ENCODE results near the gene CSNK1G3. TPM values are rescaled to one million over a fixed set of nuclear protein-coding genes. Genes with fewer than 3 reads are reported as not detected.

Gene CSNK1G3
- total RNA-seq, 2 donors from 2014 or later: 27.1 to 28.6 TPM

DNA sequence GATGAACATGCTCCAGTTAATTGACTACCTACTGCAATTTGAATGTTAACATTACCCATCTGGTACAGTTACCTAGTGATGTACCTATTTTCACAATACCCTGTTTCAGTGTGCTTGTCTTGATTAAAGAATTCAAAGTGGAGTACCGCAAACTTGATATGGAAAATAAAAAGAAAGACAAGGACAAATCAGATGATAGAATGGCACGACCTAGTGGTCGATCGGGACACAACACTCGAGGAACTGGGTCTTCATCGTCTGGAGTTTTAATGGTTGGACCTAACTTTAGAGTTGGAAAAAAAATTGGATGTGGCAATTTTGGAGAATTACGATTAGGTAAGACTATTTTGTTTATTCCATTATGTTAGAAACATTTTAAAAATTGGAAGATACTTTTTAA is 33.5 kb downstream of the CSNK1G3 start:
- intact Hi-C loops (cut with DNase I): no loop called here
- DNase-seq (no peak), ATAC-seq (no peak)

DNA sequence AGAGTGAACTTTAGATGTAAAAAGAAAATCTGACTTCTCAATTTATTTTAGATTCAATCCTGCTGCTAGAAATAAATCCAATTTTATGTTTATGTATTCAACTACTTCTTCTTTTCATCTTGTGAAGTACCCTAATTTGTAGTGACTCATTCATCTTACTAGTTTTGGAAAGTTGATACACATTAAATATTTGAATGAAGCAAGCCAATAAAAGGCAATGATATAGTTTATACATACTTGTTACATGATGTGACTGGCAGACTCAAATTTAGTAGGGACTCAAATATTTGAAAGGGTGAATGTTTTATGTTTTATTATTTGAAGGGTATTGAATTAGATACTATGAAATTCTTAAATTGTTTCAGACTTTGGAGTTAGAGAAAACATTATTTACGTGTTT is 34.7 kb downstream of the CSNK1G3 start:
- no peak for ATAC-seq
- intact Hi-C loops (cut with DNase I): no loop called here
- no peak for DNase-seq

DNA sequence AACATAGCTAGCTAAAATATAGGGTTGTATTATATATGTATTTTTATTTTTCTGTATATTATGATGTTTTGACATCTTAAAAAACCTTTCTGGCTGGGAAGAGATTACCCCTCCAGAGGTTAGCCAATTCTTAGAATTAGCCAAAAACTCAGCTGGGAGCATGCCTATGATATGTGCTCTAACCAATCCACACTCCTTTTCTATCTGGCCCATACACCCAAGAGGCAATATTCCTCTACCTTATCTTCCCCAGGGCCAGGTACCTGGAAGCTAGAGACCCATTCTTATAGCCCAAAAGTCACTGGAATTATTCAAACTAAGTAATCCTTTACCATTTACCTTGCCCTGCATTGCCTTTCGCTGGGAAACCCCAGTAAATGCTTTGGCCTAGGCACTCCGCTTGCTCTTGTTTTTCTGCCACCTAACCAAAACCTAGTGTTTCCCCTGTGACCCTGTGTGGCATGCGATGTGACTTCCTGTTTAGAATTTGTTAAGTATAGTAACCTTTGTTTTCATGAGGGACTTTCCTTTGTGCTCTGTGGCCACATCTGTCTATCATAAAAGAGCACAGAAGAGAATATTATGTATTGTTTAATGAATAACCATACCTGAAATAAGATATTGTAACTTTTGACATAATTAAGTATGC is 37.4 kb downstream of the CSNK1G3 start:
- ATAC-seq (no peak), DNase-seq (no peak)
- intact Hi-C loops (cut with DNase I): no loop called here

DNA sequence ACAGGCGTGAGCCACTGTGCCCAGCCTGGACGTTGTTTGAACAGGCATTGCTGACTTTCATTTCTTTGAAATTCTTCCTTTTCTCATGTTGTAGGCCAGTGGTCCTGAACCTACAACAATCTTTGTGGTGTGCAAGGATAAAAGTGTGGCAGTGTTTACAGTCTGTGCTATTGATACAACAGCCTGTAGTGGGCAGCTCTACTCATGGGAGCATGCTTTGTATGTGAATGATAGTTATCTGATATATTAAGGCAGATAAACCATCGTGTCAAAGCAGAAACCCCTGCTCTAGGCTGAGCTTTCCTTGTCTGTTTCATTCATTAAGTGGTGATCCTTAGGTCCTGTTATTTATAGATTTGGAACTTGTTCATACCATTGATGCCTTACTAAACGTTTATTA is 42.6 kb downstream of the CSNK1G3 start:
- DNase-seq (no peak), ATAC-seq (no peak)
- intact Hi-C loops (cut with DNase I): no loop called here

DNA sequence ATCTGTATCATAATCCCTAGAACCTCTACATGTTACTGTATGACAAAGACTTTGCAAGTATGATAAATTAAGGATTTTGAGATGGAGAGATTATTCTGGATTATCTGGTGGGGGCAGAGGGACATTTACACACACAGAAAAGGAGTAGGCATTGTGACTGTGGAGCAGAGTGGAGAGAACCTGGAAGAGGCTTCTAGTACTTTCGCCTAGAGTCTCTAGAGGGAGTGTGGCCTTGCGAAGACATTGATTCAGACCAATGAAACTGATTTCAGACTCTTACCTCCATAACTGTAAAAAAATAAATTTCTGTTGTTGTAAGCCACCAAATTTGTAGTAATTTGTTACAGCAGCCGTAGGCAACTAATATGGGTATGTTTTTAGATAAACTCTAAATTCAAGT is 45.9 kb downstream of the CSNK1G3 start:
- intact Hi-C loops (cut with DNase I): no loop called here
- no peak for DNase-seq
- no peak for ATAC-seq

DNA sequence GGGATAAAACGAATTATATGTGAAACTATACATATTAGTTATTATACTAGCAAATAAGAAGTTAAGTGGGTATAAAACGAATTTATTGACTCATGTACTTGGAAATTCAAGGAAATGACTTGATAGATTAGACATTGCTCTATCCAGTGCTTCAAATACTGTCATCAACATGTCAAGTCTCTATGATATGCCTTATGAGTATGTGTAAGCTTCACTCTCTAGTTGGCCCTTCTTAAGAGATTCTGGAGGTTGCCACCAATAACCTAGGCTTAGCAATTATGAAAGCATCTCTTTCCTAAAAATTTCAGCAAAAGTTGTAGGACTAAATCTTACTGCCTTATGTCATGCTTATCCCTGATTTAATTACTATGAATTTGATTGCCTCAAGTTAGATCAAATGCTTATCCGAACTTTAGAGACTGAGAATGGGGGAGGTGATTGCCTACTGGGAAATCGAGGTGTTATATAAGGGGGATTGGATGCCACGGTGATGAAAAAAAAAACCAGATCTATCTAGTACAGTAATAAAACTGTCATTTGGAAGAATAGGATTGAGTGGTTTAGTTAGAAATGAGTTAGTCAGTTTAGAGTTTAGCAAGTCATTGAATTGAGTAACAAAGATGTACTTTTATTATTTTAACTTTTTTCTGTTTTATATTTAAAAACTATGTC is 46.9 kb downstream of the CSNK1G3 start:
- no peak for DNase-seq
- intact Hi-C loops (cut with DNase I): no loop called here
- ATAC-seq: no peak

DNA sequence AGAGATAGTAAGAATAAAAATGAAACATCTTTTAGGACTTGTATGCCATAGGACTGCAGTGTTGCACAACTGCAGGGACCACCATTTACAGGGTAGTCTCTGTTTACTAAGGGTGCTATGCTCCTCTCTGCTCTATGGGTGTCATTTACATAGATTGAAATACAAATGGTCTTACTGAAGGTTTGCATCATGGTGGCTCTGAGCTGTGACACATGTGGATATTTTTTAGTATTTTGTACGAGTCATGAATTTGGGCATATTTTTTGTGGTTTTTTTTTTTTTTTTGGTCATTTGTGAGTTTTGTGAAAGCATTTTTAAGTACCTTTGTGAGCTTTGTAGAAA is 47.4 kb downstream of the CSNK1G3 start:
- no peak for ATAC-seq
- intact Hi-C loops (cut with DNase I): no loop called here
- DNase-seq: no peak

DNA sequence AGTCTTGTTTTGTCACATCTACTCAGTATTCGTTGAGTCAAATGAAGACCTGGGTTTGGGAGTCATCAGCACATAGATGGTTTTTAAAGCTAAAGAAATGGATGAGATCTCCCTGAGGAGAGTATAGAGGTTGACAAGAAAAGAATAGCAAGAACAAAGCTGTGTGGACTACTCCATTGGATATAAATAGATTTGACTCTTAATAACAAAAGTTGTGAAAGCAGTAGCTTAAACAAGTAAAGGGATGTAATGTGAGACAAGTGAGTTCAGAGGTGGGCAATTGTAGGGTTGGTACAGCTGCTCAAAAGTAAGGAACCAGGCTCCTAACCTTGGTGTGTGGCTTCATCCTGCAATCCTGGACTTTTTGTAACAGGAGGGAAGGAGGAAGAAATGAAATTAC is 49.3 kb downstream of the CSNK1G3 start:
- DNase-seq (no peak), ATAC-seq (no peak)
- intact Hi-C loops (cut with DNase I): no loop called here

DNA sequence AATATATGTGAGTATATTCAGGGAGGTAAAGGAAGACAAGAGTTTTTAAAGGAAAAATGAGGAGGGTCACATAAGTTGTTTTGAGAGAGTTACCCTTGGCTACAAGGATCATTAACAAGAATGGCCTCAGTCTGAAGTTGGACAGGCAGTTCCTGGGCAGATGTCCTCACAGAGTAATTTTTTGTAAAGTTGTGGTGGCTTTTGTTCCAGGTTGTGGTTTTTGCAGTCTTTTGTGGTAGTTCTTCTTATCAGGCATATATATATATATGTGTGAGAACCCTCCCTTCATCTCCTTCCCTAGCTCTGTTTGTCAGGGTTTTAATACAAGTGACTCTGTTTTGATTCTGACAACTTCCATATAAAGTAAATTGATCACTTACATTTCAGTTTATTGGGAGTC is 60.0 kb downstream of the CSNK1G3 start:
- no peak for ATAC-seq
- no peak for DNase-seq
- intact Hi-C loops (cut with DNase I): no loop called here

DNA sequence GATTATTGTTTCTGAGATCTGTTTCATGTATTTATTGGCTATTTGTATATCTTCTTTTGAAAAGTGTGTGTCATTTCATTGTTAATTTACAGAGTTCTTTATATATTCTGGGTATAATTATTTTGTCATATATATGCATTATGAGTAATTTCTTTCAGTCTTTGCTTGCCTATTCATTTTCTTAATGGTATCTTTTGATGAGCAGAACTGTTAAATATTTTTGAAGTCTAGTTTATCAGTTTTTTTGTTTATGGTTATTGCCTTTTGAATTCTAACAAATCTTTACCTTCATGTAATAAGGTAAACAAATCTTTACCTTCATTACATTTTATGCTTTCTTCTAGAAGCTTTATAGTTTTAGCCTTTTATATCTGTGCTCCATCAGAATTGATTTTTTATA is 66.4 kb downstream of the CSNK1G3 start:
- no peak for DNase-seq
- intact Hi-C loops (cut with DNase I): no loop called here
- ATAC-seq: no peak

DNA sequence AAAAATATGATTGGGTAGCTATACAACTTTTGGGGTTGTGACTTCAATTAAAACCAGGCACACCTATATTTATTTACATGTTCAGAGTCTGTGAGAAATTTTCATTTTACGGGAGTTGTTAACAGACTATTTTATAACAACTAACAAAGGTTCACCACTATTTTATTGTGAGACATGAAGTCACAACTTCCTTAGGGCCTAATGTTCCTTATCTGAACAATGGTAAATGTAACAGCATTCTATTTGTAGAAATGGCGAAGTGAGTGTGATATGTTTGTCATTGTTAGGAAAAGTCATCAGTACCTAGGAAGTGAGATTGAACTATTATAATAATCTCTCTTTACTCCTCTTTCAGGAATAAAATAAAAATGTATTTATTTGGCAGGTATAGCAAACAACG is 67.4 kb downstream of the CSNK1G3 start:
- DNase-seq (no peak), ATAC-seq (peak in 1 of 2 donors; percentile 16)
- intact Hi-C loops (cut with DNase I): no loop called here

DNA sequence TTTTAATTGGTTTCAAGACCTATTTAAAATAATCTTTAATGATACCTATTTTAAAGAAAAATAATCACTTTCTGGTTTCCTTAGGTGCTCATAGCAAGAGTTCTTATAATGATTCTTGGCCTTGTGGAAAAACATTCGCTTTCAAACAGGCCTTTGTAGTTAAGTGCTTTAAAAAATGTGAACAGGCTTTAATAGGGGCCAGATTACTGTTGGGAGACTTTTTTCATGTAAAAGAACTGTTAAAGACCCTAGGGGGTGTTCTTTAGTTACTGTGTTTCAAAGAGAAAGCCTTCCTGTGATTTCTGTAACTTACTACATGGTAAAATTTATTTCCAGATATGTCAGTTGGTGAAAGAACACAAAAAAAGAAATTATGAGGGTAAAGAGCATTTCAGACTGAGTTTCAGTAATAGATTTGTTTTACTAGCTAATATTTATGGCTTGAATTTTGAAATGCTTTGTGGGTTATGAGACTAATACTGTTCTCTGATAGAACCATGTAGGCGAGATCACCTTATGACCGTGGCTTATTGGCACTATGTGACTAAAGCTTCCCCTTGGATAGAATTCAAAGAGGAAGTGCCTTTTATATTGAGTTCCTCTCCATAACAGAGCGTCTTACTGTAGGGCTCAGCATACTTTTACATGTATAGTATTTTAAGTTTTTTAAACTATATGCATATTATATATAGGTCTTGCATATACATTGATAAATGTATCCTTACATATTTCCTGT is 70.7 kb downstream of the CSNK1G3 start:
- intact Hi-C loops (cut with DNase I): loop anchor here in 1 of 2 donors (10.0 kb wide), 1 partner anchor 68 kb away; the partner anchor contains the start of gene CSNK1G3

DNA sequence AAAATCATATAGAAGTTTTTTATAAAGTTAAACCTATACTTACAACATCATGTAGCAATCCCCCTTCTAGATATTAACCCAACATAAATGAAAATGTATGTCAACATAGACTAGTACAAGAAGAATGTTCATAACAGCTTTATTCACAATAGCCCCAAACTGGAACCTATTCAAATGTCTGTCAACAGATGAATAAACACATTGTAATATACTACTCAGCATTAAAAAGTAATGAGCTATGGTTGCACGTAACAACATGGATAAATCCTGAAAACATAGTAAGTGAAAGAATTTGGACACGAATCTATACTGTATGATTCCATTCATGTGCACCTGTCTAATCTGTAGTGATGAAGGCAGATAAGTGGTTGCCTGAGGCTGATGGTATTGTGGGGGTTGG is 73.9 kb downstream of the CSNK1G3 start:
- DNase-seq (no peak), ATAC-seq (no peak)
- intact Hi-C loops (cut with DNase I): loop anchor here in 1 of 2 donors (10.0 kb wide), 1 partner anchor 71 kb away; the partner anchor contains the start of gene CSNK1G3

More for the DNA sequence above, 70.7 kb downstream of the CSNK1G3 start:
- DNase-seq: no peak
- peak in 1 of 2 donors; percentile 31 for ATAC-seq

DNA sequence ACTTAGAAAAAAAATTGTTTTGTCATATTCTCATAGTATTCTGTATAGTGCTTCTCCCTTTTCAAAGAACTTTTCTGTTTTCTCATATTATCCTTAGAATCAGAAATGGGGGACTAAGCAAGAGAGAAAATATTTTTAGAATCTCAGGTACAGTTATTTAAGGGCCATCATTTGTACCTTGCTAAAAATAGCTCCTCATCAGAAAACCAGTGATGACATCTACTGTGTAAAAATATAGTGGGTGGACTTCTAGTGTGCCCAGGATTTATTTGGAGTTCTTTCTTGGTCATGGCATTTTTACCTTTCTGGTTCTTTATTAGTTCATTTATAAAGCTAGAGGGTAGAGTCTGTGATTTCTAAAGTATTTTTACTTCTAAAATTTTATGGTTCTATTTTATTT is 82.5 kb downstream of the CSNK1G3 start:
- no peak for DNase-seq
- intact Hi-C loops (cut with DNase I): no loop called here
- ATAC-seq: no peak

DNA sequence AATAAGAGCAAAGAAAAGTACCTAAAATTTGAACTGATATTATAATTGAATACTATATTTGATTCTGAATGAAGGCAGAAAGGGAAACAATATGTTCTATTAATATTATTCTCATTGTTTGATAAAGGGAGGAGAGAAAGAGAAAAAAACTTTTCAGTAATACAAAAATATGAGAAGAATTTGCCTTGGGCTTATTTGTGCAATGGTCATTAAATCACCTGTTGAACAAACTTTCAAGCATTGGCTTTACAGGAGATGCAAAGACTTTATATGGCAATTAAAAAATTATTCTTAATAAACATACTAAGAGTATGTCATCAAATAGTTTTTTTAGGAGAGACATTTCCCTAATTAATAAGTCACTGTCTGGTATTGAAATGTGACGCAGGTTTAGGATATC is 85.0 kb downstream of the CSNK1G3 start:
- intact Hi-C loops (cut with DNase I): no loop called here
- DNase-seq: no peak
- ATAC-seq: no peak

DNA sequence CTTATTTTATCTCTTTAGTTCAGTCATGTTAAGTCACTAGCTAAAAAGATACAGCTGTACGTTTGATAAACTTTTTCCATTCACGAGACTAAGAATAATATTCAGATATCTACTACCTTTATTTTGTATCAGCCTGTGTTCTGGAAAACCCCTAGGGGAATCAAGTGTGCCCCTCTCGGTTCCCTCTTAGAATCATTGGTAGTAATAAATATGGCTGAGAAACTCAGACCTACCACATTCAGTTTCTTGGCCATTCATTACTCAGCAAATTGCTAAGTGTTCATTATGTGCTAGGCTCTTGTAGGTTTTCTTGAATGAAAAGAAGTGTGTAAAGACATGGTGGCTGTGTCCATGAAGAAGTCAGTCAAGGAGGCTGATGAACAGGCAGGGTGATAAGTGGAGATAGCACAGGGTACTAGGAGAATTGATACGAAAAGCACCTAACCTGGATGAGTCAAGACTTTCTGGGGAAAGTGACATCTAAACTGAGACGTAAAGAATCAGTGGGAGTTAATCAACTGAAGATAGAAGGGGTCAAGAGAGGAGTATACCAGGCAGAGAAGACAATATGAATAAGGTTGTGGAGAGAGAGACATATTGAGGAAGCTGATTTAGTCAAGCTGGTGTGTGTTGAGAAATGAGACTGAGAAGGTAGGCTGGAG is 86.2 kb downstream of the CSNK1G3 start:
- intact Hi-C loops (cut with DNase I): no loop called here
- ATAC-seq (no peak), DNase-seq (no peak)

DNA sequence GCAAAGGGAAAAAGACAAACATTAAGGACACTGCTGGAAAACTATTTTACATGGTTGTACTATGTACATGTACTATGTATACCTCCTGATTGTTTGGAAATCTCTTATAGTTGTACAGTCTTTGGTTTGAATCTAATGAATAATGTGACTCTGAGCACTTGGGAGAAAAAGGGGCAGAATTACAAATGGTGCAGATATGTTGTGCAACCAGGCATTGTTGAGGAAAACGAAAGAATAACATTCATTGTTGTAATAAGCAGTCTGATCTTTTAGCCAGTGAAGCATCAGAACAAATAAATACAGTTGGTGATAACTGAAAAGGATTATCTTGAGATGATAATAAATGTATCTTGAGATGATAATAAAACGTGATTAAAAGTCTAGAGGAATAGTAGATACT is 87.2 kb downstream of the CSNK1G3 start:
- intact Hi-C loops (cut with DNase I): no loop called here
- ATAC-seq: no peak
- DNase-seq: no peak

DNA sequence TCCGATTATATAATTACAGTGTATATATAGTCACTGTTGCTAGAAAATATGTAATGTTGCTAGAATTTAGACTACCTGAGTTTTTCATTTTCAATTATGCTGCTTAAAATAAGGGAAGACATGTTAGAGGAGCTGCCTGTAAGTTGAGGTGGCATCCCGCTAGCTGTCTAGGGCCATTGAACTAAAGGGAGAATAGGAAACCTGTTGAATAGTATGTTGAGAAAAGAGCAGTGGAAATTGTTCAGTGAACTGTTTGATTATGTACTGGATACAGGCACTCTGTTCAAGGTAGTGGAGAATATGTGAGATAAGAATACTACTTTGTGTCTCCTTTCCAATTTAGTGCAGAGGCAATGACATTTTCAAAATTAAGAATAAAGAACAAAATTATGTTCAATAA is 89.6 kb downstream of the CSNK1G3 start:
- no peak for ATAC-seq
- DNase-seq: no peak

DNA sequence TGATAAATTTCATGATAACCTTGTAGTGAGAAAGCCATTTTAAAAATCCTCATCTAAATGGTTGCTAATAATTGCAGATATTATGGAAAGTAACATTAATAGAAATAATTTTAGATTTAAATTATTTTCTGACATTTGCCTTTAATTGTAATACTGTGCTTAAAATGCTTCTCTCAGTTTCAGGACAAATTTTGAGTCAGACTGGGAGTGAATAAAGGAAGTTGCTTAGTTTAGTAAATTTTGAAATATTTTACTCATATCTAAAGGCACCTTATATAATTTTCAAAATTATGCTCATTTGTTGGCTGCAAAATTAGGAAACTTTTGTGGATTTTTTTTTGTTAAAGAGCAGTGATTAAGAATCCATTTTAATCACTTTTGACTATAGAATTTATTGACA is 93.8 kb downstream of the CSNK1G3 start:
- intact Hi-C loops (cut with DNase I): loop anchor here in 1 of 2 donors (10.0 kb wide), 1 partner anchor 181 kb away; the partner anchor contains the start of gene CEP120
- ATAC-seq: no peak

More for the DNA sequence above, 89.6 kb downstream of the CSNK1G3 start:
- intact Hi-C loops (cut with DNase I): loop anchor here in 1 of 2 donors (10.0 kb wide), 1 partner anchor 177 kb away; the partner anchor contains the start of gene CEP120

DNA sequence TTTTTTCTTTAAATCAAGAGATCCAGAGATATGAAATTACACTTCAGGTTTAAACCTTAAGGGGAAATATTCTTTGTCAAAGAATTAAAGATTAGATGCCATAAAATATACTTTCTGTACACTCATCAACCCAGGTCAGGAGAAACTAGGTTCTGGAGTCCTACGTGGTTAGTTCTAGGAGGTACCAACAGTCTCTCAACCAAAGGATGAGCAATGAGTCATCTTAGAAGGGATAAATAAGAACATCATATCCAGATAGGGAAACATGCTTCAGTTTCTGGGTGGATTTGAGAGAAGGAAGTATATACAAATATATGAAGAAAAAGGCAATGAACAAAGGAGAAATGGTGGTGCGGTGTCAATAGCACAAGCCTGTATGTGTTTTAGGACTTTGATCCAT is 98.2 kb downstream of the CSNK1G3 start:
- DNase-seq (no peak), ATAC-seq (peak in 1 of 2 donors; percentile 50)
- intact Hi-C loops (cut with DNase I): no loop called here

More for the DNA sequence above, 93.8 kb downstream of the CSNK1G3 start:
- no peak for DNase-seq

All from left cardiac atrium (tissue), 4 donors.